HepG2 (cell line): ENCODE measurements around the gene TSPYL2. TPM values are rescaled to one million over a fixed set of nuclear protein-coding genes. Genes with fewer than 3 reads are reported as not detected.

ENCODE experiments used
- JDP2 ChIP-seq: sonication (generic); formaldehyde crosslinking; IDR thresholded peaks from 2 replicates; pipeline ENCODE4 v1.8.1; 2022; ENCODE audit warnings: missing genetic modification reagents, borderline replicate concordance
- ZNF18 ChIP-seq: sonication (generic); formaldehyde crosslinking; IDR thresholded peaks from 2 replicates; pipeline ENCODE4 v1.8.0; 2022; ENCODE audit warnings: mild to moderate bottlenecking, missing genetic modification reagents; ENCODE audit not compliant: insufficient replicate concordance
- ZNF879 ChIP-seq: sonication (generic); formaldehyde crosslinking; IDR thresholded peaks from 2 replicates; pipeline ENCODE4 v1.8.1; 2023; ENCODE audit warnings: missing genetic modification reagents
- polyA plus RNA-seq, 8 experiments: library from polyadenylated mRNA; depleted of rRNA in 3 of 8; stranded (reverse) in 7 of 8; unstranded in 1 of 8; fragments of >200 nt; fragmentation: Illumina TruSeq in 4 of 8; extraction: Trizol in 4 of 8; gene quantifications; 2 replicates each; pipeline versions ENCODE4 v1.2.1 to v1.2.3, GENCODE V29; 2011 to 2016; ENCODE audit warnings: low read depth in 4 of 8, missing spikeins in 1 of 8, mixed read lengths in 1 of 8; ENCODE audit not compliant: insufficient read depth in 1 of 8
- total RNA-seq, 5 experiments: library from RNA; depleted of rRNA; stranded (reverse); fragments of >200 nt; fragmentation: Illumina TruSeq; extraction: Trizol; gene quantifications; 2 replicates each; pipeline ENCODE4 v1.2.3, GENCODE V29; 2016; ENCODE audit warnings: low read depth in 1 of 5
- TF ChIP-seq, protein P1 (sequence below): sonication (generic); formaldehyde crosslinking; IDR thresholded peaks from 2 replicates; pipeline ENCODE4; 2020; ENCODE audit warnings: missing genetic modification reagents, mild to moderate bottlenecking, borderline replicate concordance
- TF ChIP-seq, protein P2 (sequence below): sonication (generic); formaldehyde crosslinking; IDR thresholded peaks from 2 replicates; pipeline ENCODE4 v1.5.0; 2020; ENCODE audit warnings: mild to moderate bottlenecking, missing genetic modification reagents
- TF ChIP-seq, protein P3 (sequence below): sonication (generic); formaldehyde crosslinking; IDR thresholded peaks from 2 replicates; pipeline ENCODE4 v1.4.0; 2020; ENCODE audit warnings: missing genetic modification reagents

TSPYL2 gene
- total and polyA plus RNA-seq, 2 of the 13 experiments (the other 11 are each of a cell fraction or from before 2014, with no cell fraction given), result 10.1 to 15.5 TPM

DNA sequence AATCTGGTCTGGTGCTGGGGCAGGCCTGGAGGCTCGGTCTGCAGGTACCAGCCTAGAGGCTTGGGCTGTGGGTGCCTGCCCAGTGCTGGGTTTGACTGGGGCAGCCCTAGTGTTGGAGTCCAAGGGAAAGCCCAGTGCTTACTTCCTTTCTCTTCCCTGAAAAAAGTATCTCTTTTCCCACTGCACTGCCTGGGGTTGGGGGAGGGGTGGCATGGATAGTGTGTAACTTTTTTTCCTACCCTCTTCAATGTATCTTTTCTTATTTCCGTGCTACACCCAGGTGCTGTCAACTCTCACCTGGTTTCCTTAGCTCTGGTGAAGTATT lies 33.3 kb downstream of the TSPYL2 start (continued):
- TF ChIP-seq, protein P1, sequence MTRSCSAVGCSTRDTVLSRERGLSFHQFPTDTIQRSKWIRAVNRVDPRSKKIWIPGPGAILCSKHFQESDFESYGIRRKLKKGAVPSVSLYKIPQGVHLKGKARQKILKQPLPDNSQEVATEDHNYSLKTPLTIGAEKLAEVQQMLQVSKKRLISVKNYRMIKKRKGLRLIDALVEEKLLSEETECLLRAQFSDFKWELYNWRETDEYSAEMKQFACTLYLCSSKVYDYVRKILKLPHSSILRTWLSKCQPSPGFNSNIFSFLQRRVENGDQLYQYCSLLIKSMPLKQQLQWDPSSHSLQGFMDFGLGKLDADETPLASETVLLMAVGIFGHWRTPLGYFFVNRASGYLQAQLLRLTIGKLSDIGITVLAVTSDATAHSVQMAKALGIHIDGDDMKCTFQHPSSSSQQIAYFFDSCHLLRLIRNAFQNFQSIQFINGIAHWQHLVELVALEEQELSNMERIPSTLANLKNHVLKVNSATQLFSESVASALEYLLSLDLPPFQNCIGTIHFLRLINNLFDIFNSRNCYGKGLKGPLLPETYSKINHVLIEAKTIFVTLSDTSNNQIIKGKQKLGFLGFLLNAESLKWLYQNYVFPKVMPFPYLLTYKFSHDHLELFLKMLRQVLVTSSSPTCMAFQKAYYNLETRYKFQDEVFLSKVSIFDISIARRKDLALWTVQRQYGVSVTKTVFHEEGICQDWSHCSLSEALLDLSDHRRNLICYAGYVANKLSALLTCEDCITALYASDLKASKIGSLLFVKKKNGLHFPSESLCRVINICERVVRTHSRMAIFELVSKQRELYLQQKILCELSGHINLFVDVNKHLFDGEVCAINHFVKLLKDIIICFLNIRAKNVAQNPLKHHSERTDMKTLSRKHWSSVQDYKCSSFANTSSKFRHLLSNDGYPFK (CRISPR knock-in tag), result no peak
- TF ChIP-seq, protein P2, sequence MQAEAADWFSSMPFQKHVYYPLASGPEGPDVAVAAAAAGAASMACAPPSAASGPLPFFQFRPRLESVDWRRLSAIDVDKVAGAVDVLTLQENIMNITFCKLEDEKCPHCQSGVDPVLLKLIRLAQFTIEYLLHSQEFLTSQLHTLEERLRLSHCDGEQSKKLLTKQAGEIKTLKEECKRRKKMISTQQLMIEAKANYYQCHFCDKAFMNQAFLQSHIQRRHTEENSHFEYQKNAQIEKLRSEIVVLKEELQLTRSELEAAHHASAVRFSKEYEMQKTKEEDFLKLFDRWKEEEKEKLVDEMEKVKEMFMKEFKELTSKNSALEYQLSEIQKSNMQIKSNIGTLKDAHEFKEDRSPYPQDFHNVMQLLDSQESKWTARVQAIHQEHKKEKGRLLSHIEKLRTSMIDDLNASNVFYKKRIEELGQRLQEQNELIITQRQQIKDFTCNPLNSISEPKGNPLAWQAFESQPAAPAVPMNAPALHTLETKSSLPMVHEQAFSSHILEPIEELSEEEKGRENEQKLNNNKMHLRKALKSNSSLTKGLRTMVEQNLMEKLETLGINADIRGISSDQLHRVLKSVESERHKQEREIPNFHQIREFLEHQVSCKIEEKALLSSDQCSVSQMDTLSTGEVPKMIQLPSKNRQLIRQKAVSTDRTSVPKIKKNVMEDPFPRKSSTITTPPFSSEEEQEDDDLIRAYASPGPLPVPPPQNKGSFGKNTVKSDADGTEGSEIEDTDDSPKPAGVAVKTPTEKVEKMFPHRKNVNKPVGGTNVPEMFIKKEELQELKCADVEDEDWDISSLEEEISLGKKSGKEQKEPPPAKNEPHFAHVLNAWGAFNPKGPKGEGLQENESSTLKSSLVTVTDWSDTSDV (CRISPR knock-in tag), result no peak
- no peak for TF ChIP-seq JDP2 (CRISPR knock-in tag)
- TF ChIP-seq ZNF18 (CRISPR knock-in tag), result no peak
- TF ChIP-seq ZNF879 (CRISPR knock-in tag), result no peak
- TF ChIP-seq, protein P3, sequence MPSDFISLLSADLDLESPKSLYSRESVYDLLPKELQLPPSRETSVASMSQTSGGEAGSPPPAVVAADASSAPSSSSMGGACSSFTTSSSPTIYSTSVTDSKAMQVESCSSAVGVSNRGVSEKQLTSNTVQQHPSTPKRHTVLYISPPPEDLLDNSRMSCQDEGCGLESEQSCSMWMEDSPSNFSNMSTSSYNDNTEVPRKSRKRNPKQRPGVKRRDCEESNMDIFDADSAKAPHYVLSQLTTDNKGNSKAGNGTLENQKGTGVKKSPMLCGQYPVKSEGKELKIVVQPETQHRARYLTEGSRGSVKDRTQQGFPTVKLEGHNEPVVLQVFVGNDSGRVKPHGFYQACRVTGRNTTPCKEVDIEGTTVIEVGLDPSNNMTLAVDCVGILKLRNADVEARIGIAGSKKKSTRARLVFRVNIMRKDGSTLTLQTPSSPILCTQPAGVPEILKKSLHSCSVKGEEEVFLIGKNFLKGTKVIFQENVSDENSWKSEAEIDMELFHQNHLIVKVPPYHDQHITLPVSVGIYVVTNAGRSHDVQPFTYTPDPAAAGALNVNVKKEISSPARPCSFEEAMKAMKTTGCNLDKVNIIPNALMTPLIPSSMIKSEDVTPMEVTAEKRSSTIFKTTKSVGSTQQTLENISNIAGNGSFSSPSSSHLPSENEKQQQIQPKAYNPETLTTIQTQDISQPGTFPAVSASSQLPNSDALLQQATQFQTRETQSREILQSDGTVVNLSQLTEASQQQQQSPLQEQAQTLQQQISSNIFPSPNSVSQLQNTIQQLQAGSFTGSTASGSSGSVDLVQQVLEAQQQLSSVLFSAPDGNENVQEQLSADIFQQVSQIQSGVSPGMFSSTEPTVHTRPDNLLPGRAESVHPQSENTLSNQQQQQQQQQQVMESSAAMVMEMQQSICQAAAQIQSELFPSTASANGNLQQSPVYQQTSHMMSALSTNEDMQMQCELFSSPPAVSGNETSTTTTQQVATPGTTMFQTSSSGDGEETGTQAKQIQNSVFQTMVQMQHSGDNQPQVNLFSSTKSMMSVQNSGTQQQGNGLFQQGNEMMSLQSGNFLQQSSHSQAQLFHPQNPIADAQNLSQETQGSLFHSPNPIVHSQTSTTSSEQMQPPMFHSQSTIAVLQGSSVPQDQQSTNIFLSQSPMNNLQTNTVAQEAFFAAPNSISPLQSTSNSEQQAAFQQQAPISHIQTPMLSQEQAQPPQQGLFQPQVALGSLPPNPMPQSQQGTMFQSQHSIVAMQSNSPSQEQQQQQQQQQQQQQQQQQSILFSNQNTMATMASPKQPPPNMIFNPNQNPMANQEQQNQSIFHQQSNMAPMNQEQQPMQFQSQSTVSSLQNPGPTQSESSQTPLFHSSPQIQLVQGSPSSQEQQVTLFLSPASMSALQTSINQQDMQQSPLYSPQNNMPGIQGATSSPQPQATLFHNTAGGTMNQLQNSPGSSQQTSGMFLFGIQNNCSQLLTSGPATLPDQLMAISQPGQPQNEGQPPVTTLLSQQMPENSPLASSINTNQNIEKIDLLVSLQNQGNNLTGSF (CRISPR knock-in tag), result no peak
